GM21360 (cell line): ENCODE results near the gene BACH2.
"Not testable (repeated sequence)": the region's sequence is repeated elsewhere in the genome, so short reads cannot be mapped to it uniquely, and the experiment has no call there.

Experiments
- ATAC-seq: cut with Tn5 transposase; IDR thresholded peaks from one replicate; pipeline ENCODE4 v1.9.1; 2021; ENCODE audit warnings: mild to moderate bottlenecking, moderate library complexity; ENCODE audit not compliant: unreplicated experiment

Gene BACH2

DNA sequence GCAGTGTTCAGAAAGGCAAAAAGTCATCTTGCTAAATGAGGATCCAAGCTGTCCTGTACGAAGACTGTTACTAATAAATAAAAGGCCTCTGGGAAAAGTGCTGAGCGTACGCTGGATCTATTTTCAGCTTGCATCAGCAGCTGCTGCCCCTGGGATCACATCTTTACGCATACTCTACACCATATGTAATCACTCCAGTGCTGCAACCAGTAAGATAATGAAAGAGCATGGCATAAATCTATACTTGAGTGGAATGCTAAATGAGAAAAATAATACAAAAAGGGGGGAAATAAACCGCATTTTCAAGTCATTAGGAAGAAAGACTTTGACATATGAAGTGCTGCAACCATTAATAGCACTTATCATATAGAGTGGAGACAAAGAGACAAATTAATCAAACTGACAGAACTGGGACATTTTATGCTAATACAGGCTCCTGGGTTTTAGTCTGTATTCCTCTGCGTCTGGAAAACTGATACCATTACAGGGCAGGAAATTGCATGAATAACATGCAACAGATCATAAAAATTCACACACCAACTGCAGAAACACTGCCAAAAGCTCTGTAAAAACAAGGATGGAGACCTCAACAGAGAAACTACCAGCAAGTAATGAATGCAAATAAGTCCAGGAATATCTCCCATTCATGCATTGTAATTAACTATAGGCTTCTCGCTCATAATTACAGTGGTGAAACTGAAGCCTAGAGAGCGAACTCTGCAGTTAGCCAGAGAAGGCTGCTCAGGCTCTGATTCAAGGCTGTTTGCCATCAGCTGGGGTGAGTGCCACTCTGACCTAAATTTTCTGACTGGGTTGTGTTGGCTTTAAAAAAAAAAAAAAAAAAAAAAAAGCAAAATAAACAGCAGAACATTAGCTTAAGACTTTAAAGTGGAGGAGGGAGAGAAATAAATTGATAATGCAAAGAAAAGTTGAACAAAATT lies 318.6 kb downstream of the BACH2 start:
- ATAC-seq, result no peak

- no peak for ATAC-seq
These were observed 320.0 kb downstream of the BACH2 start for GRCh38 chr6:89976694-89977020.

DNA sequence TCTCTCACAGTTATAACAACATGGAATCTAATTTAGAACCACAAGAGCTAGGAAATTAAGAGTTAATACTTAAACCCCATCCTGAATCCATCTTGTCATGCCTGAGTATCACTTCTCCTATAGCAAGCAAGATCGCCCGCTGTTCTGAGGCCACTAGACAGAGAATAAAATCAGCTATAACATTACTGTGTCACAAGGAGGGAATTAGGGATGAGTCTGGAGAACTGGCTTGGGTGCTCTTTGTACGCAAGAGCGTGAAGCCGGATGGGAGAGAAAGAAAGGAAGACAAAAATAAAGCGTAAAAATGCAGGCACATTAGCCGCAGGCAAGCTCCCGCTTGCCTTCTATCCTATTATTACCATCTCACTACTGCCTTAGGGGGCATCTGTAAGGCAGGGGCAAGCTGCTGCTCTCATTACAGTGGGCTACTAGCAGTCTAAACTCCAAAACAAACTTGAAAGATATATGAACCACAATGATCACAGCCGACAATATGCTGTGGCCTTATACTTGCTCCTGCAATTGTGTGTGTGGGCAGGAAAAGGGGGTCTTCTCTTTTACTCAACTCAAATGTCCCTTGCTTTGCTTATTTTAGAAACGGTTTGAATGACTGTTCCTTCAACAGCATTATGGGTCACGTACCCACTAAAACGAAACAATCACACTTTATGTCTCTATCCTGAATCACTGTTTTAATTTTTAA lies 320.5 kb downstream of the BACH2 start:
- no peak for ATAC-seq

DNA sequence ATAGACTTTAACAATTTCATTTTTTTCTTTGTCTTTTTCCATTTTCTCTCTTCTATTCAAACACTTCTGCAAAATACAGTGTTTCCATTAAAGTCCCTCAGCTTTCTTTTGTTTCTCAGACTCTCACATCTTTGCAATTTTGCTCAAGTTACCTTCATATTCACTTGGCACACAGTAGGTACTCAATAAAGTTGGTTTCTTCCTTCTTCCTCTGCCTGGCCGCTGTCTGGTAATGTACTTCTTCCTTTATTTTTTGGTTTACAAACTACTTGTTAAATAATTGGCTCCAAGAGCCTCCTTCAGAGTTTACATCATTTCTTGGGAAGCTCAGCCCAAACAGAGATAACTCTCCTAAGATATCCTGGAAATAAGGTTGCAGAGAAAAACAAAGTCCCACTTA lies 321.3 kb downstream of the BACH2 start:
- ATAC-seq, result no peak

- no peak for ATAC-seq
These were observed 321.8 kb downstream of the BACH2 start for GRCh38 chr6:89974834-89975233.

DNA sequence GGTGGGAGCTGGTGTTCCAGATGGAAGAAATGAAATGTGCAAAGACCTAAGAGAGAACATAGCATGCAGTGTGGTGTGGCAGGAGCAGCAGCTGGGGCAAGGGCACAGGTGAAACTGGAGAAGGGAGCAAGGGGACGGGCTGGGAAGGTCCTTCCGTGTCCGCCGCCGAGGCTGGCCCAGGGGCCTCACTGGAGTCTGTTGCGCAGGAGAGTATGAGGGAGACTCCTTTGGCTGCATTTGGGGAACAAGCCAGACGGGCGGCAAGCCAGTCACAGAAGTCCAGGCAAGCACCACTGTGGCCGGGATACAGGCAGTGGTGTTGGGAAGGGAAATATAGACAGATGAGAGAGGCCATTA lies 324.6 kb downstream of the BACH2 start:
- no peak for ATAC-seq

- not testable (repeated sequence) for ATAC-seq
These were observed 325.2 kb downstream of the BACH2 start for GRCh38 chr6:89971338-89972024.

- ATAC-seq, result no peak
These were observed 325.9 kb downstream of the BACH2 start for GRCh38 chr6:89970609-89971337.

GRCh38 chr6:89970072-89970471 lies 326.6 kb downstream of the BACH2 start:
- no peak for ATAC-seq

GRCh38 chr6:89966913-89967312 lies 329.7 kb downstream of the BACH2 start:
- ATAC-seq, result no peak

DNA sequence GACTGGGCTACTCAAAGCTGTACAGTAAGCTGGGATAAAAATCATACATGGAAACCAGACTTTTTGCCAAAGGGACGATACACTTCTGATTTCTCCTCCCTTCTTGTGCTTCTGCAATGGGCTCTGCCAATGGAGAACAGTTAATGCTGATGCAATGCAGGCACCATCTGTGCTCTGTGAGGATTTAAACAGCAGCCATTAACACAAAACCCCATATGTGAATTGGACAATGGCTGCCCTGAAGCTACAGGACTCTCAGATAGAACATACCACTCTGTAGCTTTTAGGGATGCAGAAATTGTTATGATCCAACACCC lies 330.5 kb downstream of the BACH2 start:
- no peak for ATAC-seq

GRCh38 chr6:89965441-89966227 lies 331.0 kb downstream of the BACH2 start:
- ATAC-seq, result no peak

- no peak for ATAC-seq
These were observed 333.3 kb downstream of the BACH2 start for GRCh38 chr6:89963391-89963790.

DNA sequence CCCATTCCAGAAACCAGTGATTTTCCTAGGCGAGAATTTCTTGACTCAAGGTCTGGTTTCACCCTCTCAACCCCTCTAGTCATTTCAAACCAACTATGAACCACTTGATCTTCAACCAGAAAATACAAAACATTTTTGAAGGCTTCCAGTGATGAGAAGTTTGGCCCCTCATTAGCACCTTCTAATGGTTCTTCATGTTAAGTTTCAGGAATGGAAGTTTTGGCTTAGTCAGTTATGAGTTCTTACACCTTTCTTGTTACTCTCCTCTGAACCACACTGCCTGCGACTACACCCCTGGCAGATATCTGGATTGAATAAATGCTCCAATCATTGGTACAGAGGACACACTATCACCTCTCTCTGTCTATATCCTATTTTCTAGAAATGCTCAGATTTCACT lies 335.2 kb downstream of the BACH2 start:
- no peak for ATAC-seq

- no peak for ATAC-seq
These were observed 336.8 kb downstream of the BACH2 start for GRCh38 chr6:89959883-89960282.

DNA sequence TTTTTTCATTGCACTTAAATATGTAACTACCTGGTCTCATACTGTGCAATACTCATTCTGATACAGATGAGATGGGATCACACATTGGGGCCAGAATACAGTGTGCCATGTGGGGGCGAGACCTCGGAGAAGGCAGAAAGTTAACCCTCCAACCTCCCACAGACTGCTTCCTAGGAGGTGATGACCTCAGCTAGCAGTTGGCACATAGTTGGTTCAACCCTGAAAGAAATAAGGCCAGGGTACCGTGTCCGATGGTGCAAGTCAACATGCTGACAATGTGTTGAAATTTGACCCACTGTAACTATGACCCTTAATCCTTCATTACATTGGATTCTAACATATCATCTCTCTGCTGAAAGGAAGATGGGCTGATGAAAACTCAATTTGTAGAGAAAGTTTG lies 340.5 kb downstream of the BACH2 start:
- no peak for ATAC-seq

GRCh38 chr6:89955364-89955763 lies 341.3 kb downstream of the BACH2 start:
- no peak for ATAC-seq

GRCh38 chr6:89954721-89955148 lies 341.9 kb downstream of the BACH2 start:
- no peak for ATAC-seq

DNA sequence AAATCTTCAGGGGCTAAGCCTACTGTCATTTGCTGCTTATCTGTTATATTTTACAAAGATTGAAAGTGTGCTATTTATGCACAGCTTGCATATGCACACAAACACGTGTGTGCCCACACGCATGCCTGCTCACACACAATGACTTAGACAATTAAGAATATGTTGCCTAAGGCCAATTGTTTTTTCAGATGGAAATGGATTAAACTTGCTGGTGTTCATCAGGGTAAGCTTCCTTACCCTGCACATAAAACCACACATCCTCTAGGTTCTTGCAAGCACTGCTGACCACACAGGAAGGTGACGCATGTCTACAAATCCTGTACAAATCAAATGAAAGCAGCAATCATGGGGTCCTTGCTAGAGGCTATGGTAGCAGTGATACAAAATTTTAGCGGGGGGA lies 344.0 kb downstream of the BACH2 start:
- ATAC-seq, result no peak

- no peak for ATAC-seq
These were observed 344.5 kb downstream of the BACH2 start for GRCh38 chr6:89952105-89952671.
